ENCODE results near the gene ITGB5. TPM values are rescaled to one million over a fixed set of nuclear protein-coding genes. Genes with fewer than 3 reads are reported as not detected.

ITGB5 gene
- total and polyA plus RNA-seq, 4 donors, result 16.9 to 66.6 (median 48.0) TPM

GRCh38 chr3:124823206-124823605, 64.0 kb downstream of the ITGB5 start:
- H3K4me1 ChIP-seq (ENCODE audit: control insufficient read depth in 4 of 4, insufficient read depth in 4 of 4, low read length in 3 of 4), result no peaks in the 10 kb centered on the region
- H3K27me3 ChIP-seq (ENCODE audit: control insufficient read depth in 4 of 4, insufficient read depth in 4 of 4, low read length in 3 of 4), result no peaks in the 10 kb centered on the region
- peaks cover 0 to 5% (median 2%) of the 10 kb centered on the region in 4 donors for H3K36me3 ChIP-seq (ENCODE audit: control insufficient read depth in 4 of 4, insufficient read depth in 3 of 4, low read depth in 1 of 4, low read length in 3 of 4)
- H3K27ac ChIP-seq (ENCODE audit: low read depth in 1 of 2, low read length in 2 of 2), result no peak overlapping the region
- 84% methylated on average over 1 of the region's 1 CpG for WGBS
- no peak for TF ChIP-seq RAD21 (IDR thresholded peaks at IDR 0.05)
- TF ChIP-seq ATF3 (IDR thresholded peaks at IDR 0.05), result no peak
- no peak for TF ChIP-seq ZBTB33 (IDR thresholded peaks at IDR 0.05)
- TF ChIP-seq FOXA1 (IDR thresholded peaks at IDR 0.05), result no peak
- TF ChIP-seq RXRA (IDR thresholded peaks at IDR 0.05), result no peak
- no peak for TF ChIP-seq REST (IDR thresholded peaks at IDR 0.05)
- TF ChIP-seq TAF1 (conservative IDR thresholded peaks at IDR 0.05), result no peak
- TF ChIP-seq NR2F2 (IDR thresholded peaks at IDR 0.05), result no peak
- TF ChIP-seq JUND (IDR thresholded peaks at IDR 0.05), result no peak
- TF ChIP-seq HNF4G (IDR thresholded peaks at IDR 0.05), result no peak
- no peak for TF ChIP-seq GABPA (IDR thresholded peaks at IDR 0.05 in 1 of 2, conservative IDR thresholded peaks at IDR 0.05 in 1 of 2)
- TF ChIP-seq, protein P1, sequence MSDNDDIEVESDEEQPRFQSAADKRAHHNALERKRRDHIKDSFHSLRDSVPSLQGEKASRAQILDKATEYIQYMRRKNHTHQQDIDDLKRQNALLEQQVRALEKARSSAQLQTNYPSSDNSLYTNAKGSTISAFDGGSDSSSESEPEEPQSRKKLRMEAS (IDR thresholded peaks at IDR 0.05), result no peak
- TF ChIP-seq, protein P2, sequence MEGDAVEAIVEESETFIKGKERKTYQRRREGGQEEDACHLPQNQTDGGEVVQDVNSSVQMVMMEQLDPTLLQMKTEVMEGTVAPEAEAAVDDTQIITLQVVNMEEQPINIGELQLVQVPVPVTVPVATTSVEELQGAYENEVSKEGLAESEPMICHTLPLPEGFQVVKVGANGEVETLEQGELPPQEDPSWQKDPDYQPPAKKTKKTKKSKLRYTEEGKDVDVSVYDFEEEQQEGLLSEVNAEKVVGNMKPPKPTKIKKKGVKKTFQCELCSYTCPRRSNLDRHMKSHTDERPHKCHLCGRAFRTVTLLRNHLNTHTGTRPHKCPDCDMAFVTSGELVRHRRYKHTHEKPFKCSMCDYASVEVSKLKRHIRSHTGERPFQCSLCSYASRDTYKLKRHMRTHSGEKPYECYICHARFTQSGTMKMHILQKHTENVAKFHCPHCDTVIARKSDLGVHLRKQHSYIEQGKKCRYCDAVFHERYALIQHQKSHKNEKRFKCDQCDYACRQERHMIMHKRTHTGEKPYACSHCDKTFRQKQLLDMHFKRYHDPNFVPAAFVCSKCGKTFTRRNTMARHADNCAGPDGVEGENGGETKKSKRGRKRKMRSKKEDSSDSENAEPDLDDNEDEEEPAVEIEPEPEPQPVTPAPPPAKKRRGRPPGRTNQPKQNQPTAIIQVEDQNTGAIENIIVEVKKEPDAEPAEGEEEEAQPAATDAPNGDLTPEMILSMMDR (IDR thresholded peaks at IDR 0.05; ENCODE audit: low read depth, low read length, missing input control), result no peak
- TF ChIP-seq FOXA2 (IDR thresholded peaks at IDR 0.05), result no peak
- TF ChIP-seq EGR1 (IDR thresholded peaks at IDR 0.05; ENCODE audit: low read depth in 2 of 2), result no peak
- no peak for TF ChIP-seq YY1 (IDR thresholded peaks at IDR 0.05)
- no peak for TF ChIP-seq SP1 (IDR thresholded peaks at IDR 0.05)
- DNase-seq (ENCODE audit: low spot score), result no peak
- H3K9ac ChIP-seq (ENCODE audit: low read depth in 1 of 2, low read length in 2 of 2), result no peak overlapping the region
- H3K9me3 ChIP-seq (ENCODE audit: control insufficient read depth in 4 of 4, low read length in 3 of 4), result no peaks in the 10 kb centered on the region
- H3K4me3 ChIP-seq (ENCODE audit: low read depth in 1 of 3, low read length in 3 of 3), result no peak overlapping the region

DNA sequence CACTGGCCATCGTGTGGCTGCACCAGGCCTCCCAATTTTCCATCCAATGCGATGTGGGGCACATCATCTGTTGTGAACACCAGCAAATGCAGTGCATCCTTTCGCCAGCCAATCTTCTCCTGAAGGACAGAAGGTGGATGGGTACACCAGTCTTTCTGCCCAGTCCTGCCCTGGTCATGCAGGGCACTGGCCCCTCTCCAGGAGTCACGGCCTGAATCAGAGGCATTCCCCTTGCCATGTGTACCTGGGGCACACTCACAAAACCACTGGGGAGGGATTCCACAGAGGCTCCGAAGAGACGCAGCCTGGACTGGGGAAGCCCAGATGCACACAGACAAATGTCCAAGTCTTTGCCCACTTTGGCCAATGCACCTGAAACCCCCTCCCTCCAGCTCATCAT, 65.8 kb downstream of the ITGB5 start:
- Histone ChIP-seq H3K4me3 (ENCODE audit: low read depth in 1 of 3, low read length in 3 of 3) (no peak overlapping the region), H3K9me3 (ENCODE audit: control insufficient read depth in 4 of 4, low read length in 3 of 4) (no peaks in the 10 kb centered on the region), H3K27me3 (ENCODE audit: control insufficient read depth in 4 of 4, insufficient read depth in 4 of 4, low read length in 3 of 4) (no peaks in the 10 kb centered on the region), H3K9ac (ENCODE audit: low read depth in 1 of 2, low read length in 2 of 2) (no peak overlapping the region), H3K27ac (ENCODE audit: low read depth in 1 of 2, low read length in 2 of 2) (no peak overlapping the region), H3K36me3 (ENCODE audit: control insufficient read depth in 4 of 4, insufficient read depth in 3 of 4, low read depth in 1 of 4, low read length in 3 of 4) (peaks cover 3 to 5% (median 4%) of the 10 kb centered on the region in 4 donors), H3K4me1 (ENCODE audit: control insufficient read depth in 4 of 4, insufficient read depth in 4 of 4, low read length in 3 of 4) (peaks cover 0 to 2% (median 0%) of the 10 kb centered on the region in 4 donors)
- TF ChIP-seq TAF1 (conservative IDR thresholded peaks at IDR 0.05) (no peak), ATF3 (IDR thresholded peaks at IDR 0.05) (no peak), YY1 (IDR thresholded peaks at IDR 0.05) (no peak), NR2F2 (IDR thresholded peaks at IDR 0.05) (no peak)
- TF ChIP-seq, protein P2 (IDR thresholded peaks at IDR 0.05; ENCODE audit: low read depth, low read length, missing input control), result no peak
- no peak for DNase-seq (ENCODE audit: low spot score)
- WGBS, result 90% methylated on average over 6 of the region's 6 CpGs

All from liver (tissue), 9 donors.